Ecto neural progenitor cell (in vitro differentiated cells): ENCODE measurements around the gene GUCY1A2.

Experiments used
- DNase-seq: peaks from one replicate; pipeline ENCODE4 v3.0.0-alpha.2; 2018; ENCODE audit warnings: low spot score

Gene GUCY1A2

DNA sequence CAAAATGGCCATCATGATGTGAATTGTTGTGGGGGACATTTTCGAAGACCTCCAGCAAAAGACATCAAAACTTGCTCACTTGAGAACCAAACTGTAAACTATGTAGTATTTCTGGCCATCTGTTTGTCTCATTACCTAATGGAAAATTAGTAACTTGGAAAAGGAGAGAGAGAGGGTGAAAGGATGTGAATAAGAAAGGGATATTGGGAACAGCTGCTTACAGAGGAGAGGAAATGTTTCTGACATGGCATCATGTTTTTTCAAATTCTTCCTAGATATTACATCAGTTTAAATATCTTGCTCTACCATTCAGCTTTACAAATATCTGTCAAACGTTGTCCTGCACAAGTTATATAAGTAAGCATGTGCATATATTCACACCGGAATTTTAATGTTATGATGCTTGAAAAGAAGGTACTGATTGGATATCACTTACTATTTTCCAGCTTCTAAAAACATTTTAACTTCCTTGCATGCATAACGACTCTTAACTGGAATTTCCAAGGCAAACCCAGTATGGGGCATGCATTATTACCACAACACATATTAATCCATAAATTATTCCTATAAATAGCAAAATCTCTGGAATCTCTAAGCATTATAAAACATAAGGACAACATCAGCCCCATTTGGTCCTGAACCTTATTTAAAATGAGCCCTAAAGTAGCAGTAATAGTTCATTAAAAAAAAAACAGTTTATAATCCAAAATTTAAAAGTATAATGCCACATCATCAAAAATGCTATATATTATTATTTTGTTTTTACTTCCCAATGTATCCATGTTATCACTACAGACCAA, 20.0 kb downstream of the GUCY1A2 start:
- DNase-seq, result no peak

DNA sequence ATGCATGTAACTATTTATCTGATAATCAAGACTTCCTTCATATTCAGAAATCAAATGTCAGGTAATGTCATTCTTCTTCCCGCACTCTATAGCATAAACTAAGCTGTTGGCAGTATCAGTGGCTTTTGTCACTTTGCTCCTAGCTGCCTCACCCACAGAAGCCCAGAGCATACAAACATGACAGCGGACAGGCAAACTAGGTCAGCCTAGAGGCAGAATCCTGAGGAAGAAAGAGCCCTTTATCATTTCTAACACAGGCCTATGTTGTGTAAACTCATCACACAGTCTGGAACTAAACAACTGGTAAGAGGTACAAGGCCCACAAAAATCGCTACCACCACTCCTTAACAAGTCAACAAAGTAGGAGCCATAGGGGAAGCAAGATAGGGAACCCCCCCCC, 21.0 kb downstream of the GUCY1A2 start:
- DNase-seq, result no peak

DNA sequence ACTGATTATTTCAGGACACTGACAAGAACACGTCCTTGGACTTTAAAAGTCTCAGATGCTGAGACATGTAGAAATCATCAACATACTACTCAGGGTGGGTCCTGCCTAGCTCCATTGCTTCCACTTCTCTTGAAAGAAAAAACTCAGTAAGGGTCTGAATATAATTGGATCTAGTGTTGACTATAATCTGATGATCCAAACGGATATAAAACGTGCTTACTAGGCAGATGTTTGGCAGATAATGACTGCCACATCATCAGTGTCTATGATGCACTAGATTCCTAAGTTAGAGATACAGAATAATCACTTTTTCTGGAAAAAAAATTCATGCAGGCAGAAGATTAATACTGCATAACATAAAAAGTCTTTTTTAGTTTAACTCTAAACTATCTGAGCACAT, 21.6 kb downstream of the GUCY1A2 start:
- DNase-seq, result no peak

DNA sequence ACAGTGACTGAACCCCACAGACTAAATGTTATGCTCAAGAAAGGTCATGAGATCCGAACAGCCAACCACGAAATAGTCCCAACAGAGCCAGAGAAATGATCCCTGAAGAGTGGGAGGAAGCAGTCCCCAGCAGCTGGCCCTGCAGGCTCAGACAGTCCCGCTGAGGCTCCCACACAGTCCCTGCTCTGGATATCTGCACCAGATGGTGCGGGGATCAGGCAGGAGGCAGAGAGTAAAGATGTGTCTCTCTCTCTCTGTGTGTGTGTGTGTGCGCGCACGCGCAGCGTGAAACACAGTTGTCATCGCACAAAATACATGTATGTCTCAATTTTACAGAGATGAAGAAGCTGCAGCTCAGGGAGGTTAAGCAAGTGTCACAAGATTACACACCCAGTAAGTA, 27.9 kb downstream of the GUCY1A2 start:
- DNase-seq, result peak; percentile 43

GRCh38 chr11:106989078-106989455, 29.2 kb downstream of the GUCY1A2 start:
- DNase-seq, result no peak

GRCh38 chr11:106988151-106989077, 29.9 kb downstream of the GUCY1A2 start:
- no peak for DNase-seq

DNA sequence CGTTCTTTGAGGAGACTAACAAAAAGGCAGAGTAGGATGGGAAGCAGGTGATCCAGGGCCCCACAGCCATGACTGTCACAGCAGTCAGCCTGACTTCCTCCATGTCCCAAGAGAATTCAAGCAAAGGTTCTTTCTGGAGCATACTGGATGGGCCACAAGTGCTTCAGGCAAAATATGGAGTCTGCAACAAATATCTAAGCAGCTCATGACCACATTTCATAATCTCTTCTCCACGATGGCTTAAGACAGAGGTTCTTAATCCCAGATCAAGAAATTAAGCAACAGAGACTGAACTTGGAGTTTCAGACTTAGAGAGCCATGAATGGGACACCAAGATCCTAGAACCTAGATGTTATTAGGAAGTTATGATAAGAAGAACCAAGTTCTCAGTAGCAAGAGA, 31.6 kb downstream of the GUCY1A2 start:
- no peak for DNase-seq

GRCh38 chr11:106986261-106986660, 32.0 kb downstream of the GUCY1A2 start:
- no peak for DNase-seq

DNA sequence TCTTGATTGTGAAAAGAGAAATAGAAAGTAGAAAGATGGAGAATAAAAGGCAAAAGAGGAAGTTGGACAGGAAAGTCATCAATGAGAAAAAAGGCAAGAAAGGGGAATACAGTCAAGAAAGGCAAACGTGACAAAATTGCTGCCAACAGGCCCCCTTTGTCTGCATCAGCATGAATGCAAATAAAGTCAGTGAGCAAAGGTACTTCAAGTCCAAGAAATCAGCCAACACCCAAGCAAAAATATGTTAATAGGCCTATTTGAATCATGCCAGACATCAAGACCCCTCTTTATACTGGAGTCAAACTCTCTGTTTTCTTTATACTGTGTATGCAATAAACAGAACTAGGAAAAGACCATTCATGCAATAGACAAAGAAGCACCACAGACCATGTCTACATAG, 34.3 kb downstream of the GUCY1A2 start:
- DNase-seq, result no peak

DNA sequence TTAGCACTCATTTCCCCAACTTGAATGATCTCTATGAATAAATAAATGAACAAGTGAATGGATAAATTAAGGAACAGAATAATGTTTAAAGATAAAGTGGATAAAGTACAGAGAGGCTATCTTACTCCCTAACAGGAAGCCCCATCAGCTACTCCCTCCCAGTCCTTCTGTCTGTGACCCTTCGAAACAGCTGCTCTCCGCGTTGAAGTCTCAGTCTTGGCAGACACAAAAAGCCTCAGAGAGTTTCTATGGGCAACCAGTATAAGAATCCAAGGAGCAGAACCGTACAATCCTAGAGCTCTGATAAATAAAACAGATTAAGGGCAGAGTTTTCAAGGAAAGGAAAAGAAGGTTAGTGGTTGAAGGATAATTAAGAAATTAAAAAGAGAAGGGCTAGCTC, 35.0 kb downstream of the GUCY1A2 start:
- no peak for DNase-seq

DNA sequence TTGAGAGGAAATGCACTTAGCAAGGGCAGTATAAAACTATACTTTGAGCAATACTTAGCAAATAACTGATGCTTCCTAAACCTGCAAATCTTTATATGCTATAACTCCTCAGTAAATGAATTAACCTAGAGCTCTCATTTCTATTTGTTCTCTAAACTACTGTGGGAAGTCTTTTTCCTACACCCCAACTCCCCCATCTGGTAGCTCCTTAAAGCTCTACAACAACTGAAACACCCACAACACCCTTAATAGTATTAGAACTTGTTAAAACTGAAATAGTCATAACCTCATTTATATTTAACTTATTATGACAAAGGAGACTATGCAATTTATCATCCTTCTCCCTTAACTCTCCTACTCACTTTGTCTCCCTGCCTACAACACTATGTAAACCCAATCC, 43.4 kb downstream of the GUCY1A2 start:
- no peak for DNase-seq

DNA sequence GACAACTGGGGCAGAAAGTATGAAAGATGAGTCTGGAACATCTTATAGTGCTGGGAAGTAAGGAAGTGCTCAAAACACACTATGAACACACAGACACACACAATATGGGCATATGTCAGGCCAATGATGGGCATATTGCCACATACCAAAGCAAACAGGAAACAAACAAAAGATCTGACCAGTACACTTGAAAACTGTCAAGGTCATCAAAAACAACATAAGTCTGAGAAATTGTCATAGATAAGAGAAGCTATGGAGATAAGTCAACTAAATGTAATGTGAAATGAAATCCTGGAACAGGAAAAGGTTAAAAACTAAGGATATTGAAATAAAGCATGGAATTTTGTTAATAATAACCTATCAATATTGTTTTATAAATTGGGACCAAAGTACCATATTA, 46.4 kb downstream of the GUCY1A2 start:
- no peak for DNase-seq

- DNase-seq, result no peak
These were observed 48.5 kb downstream of the GUCY1A2 start for GRCh38 chr11:106969644-106970355.

DNA sequence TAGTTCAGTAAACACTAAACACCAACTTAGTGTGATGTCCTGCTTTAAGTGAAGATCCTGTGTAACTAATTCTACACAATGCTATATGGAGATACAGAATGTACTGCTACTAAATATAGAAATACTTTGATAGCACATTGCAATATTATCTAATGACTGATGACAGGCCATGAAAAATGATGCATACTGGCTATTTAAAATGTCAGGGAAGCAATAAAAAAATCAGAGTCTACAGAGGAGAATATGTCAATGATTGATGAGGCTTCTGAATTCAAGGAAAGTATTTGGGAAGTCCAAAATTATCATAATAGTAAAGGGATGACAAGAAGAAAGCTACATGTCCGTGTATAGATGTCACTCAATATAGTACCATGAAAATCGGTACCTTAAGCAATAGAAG, 55.3 kb downstream of the GUCY1A2 start:
- DNase-seq, result no peak

DNA sequence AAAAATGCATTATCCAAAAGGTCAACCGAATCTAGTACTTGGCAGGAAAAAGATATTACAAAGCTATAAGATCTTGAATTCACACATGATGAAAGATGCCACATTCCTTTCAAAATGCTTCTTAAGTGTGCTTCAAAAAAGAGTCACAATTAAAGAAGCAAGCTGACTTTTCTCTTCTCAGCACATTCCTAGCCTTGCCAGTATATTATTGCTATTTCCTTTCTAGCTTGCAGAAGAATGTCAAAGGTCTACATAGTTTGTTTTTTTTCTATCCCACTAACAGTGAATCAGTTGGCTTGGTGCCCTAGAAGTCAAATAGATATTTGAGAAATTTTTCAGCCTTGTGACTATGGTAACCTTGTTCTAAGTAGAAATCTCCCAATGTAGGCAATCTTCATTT, 56.8 kb downstream of the GUCY1A2 start:
- no peak for DNase-seq

DNA sequence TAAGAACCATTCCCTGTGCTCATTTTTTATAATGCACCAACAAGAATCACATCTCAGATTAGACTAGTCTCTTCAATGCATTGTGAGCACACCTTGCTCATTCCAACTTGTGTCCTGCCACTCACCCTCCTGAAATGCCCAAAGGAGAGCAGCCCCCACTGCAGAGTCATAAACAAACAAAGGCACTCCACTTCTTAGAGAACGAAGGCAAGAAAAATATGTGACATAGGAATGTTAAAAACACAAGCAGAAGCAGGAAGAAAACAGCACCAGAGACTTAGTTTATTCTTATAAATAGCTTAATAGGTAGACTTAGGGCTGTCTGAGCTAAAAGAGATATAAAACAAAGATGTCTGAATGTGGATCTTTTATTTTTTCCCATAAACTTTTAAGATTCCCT, 57.2 kb downstream of the GUCY1A2 start:
- DNase-seq, result no peak

GRCh38 chr11:106959800-106960199, 58.5 kb downstream of the GUCY1A2 start:
- no peak for DNase-seq

DNA sequence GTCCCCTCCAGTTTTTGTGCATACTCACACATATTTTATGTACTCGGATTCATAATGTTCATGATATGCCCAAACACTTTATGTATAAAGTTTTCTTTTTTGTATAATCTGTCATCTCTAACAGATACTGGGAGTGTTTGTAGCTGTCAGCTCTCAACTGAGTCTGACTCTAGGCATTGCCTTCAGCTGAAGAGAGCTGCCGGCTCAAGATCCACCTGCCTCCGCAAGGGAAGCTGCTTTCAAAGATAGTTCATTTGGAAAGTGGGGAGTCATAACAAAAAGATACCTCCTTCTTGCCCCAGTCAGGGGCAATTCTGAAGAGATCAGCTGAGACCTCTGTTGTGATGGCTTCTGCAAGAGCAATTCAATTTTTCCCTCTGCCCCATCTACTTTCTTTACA, 58.9 kb downstream of the GUCY1A2 start:
- DNase-seq, result no peak

GRCh38 chr11:106958517-106959248, 59.6 kb downstream of the GUCY1A2 start:
- DNase-seq, result no peak

DNA sequence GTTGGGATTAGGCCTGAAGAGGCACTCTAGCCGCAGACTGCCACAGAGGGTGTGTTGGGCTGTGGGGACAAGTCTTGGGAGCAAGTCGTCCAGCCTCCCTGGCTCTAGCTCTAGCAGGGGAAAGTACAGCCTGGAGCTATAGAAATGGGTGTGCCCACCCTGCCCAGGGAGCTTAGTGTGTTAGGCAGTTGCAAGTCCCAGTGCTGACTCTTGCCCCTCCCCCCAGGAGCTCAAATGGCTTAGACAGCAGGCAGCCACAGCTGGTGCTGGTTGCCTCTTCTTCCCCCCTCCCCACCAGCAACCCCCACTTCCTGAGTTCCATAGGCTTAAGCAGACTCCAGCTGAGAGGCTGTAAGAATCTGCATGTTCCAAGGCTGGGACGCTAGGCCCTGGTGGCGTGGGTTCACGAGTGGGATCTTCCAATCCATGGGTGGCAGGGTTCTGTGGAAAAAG, 61.2 kb downstream of the GUCY1A2 start:
- DNase-seq, result peak; percentile 60

GRCh38 chr11:106950067-106950491, 68.2 kb downstream of the GUCY1A2 start:
- no peak for DNase-seq

DNA sequence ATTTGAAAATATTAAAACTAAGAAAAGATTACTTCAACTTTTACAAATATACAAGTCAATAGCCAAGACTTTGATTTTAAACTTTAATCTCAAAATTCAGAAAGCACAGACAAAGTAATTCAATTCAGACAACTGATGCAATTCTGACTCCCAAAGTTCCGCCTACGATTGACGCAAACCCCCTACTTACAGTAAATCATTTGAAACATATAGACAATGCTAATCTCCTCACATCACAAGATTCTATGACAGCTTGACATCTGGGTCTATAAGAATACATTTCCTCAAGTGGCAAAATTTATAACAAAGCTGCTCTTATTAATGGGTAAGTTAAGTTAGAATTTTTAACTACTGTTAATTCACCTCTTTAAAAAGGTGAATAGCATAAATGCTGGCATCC, 75.2 kb downstream of the GUCY1A2 start:
- DNase-seq, result no peak
